ENCODE measurements around the gene B4GALNT3.

The B4GALNT3 gene

GRCh38 chr12:591167-592023 is 131.7 kb downstream of the B4GALNT3 start:
- peak; percentile 78 for DNase-seq (ENCODE audit: low spot score)

- no peak for DNase-seq (ENCODE audit: low spot score)
Measured at GRCh38 chr12:592024-592505, 132.3 kb downstream of the B4GALNT3 start.

- DNase-seq (ENCODE audit: low spot score), result no peak
Measured at GRCh38 chr12:593396-594270, 133.9 kb downstream of the B4GALNT3 start.

- DNase-seq (ENCODE audit: low spot score), result no peak
Measured at GRCh38 chr12:597926-598568, 138.3 kb downstream of the B4GALNT3 start.

- DNase-seq (ENCODE audit: low spot score), result no peak
Measured at GRCh38 chr12:599756-600155, 140.0 kb downstream of the B4GALNT3 start.

GRCh38 chr12:601976-602699 is 142.4 kb downstream of the B4GALNT3 start:
- no peak for DNase-seq (ENCODE audit: low spot score)

- DNase-seq (ENCODE audit: low spot score), result no peak
Measured at GRCh38 chr12:602700-603068, 142.9 kb downstream of the B4GALNT3 start.

- DNase-seq (ENCODE audit: low spot score), result no peak
Measured at GRCh38 chr12:604956-605355, 145.2 kb downstream of the B4GALNT3 start.

- DNase-seq (ENCODE audit: low spot score), result no peak
Measured at GRCh38 chr12:607541-608001, 147.8 kb downstream of the B4GALNT3 start.

GRCh38 chr12:608413-608812 is 148.7 kb downstream of the B4GALNT3 start:
- DNase-seq (ENCODE audit: low spot score), result no peak

GRCh38 chr12:608921-609320 is 149.2 kb downstream of the B4GALNT3 start:
- DNase-seq (ENCODE audit: low spot score), result no peak

GRCh38 chr12:611721-612120 is 152.0 kb downstream of the B4GALNT3 start:
- no peak for DNase-seq (ENCODE audit: low spot score)

- no peak for DNase-seq (ENCODE audit: low spot score)
Measured at GRCh38 chr12:612293-612692, 152.6 kb downstream of the B4GALNT3 start.

- DNase-seq (ENCODE audit: low spot score), result no peak
Measured at GRCh38 chr12:612886-613285, 153.1 kb downstream of the B4GALNT3 start.

Small RNAs within 50 kb of the gene (small RNA-seq; reads per million reads assigned to genes)
- gene RNU7-103P, result 0 reads per million in 2 experiments

Measured in SK-N-DZ (cell line).